GM19328 (cell line): Measurements from ENCODE around the gene SSNA1.

ENCODE experiments used
- ATAC-seq: cut with Tn5 transposase; IDR thresholded peaks from one replicate; pipeline ENCODE4 v1.9.1; 2021; ENCODE audit warnings: mild to moderate bottlenecking, moderate library complexity; ENCODE audit not compliant: unreplicated experiment

SSNA1 gene

GRCh38 chr9:137152844-137153405, 35.6 kb upstream of the SSNA1 start:
- ATAC-seq, result no peak

- ATAC-seq, result no peak
Measured at GRCh38 chr9:137156567-137157375, 31.7 kb upstream of the SSNA1 start.

GRCh38 chr9:137157618-137158415, 30.7 kb upstream of the SSNA1 start:
- no peak for ATAC-seq

- ATAC-seq, result no peak
Measured at GRCh38 chr9:137158625-137159024, 29.9 kb upstream of the SSNA1 start.

- no peak for ATAC-seq
Measured at GRCh38 chr9:137159105-137160053, 29.1 kb upstream of the SSNA1 start.

- no peak for ATAC-seq
Measured at GRCh38 chr9:137160054-137160425, 28.4 kb upstream of the SSNA1 start.

- no peak for ATAC-seq
Measured at GRCh38 chr9:137160716-137161557, 27.5 kb upstream of the SSNA1 start.

GRCh38 chr9:137161558-137162486, 26.7 kb upstream of the SSNA1 start:
- ATAC-seq, result no peak

GRCh38 chr9:137162505-137163364, 25.7 kb upstream of the SSNA1 start:
- no peak for ATAC-seq

GRCh38 chr9:137163365-137163715, 25.1 kb upstream of the SSNA1 start:
- no peak for ATAC-seq

GRCh38 chr9:137163805-137164204, 24.7 kb upstream of the SSNA1 start:
- no peak for ATAC-seq

- no peak for ATAC-seq
Measured at GRCh38 chr9:137164370-137165249, 23.9 kb upstream of the SSNA1 start.

- no peak for ATAC-seq
Measured at GRCh38 chr9:137165250-137165836, 23.1 kb upstream of the SSNA1 start.

GRCh38 chr9:137166380-137167229, 21.9 kb upstream of the SSNA1 start:
- ATAC-seq, result no peak

- ATAC-seq, result no peak
Measured at GRCh38 chr9:137167277-137167746, 21.2 kb upstream of the SSNA1 start.
